Activated effector memory CD4-positive, alpha-beta T cell treated with Interleukin-2 at 50 U/mL for 16 hours (primary cell): ENCODE data around the gene PRMT1.
"Not testable (repeated sequence)": the region's sequence is repeated elsewhere in the genome, so short reads cannot be mapped to it uniquely, and the experiment has no call there.

Experiments
- DNase-seq: peaks from one replicate; pipeline ENCODE4 v3.0.0-alpha.2; 2020

Gene PRMT1

GRCh38 chr19:49689133-49690078 lies 12.3 kb downstream of the PRMT1 start, which contains the start of gene ADM5:
Gene ADM5, plus strand, starts transcription at chr19:49689594. Its CDS starts 244 bp downstream, at chr19:49689838.
- DNase-seq: peak; percentile 17

- DNase-seq: no peak
Measured at GRCh38 chr19:49690079-49690655, 13.1 kb downstream of the PRMT1 start.

GRCh38 chr19:49690656-49691242 lies 13.7 kb downstream of the PRMT1 start, which contains the start of gene CPT1C:
Gene CPT1C, plus strand, starts transcription at chr19:49691116. Its CDS starts 1,137 bp downstream, at chr19:49692253.
- DNase-seq: peak; percentile 26

GRCh38 chr19:49691243-49692146 lies 14.4 kb downstream of the PRMT1 start:
- DNase-seq: no peak

GRCh38 chr19:49692147-49692506 lies 15.1 kb downstream of the PRMT1 start:
- DNase-seq: no peak

- no peak for DNase-seq
Measured at GRCh38 chr19:49696115-49696514, 19.0 kb downstream of the PRMT1 start.

- no peak for DNase-seq
Measured at GRCh38 chr19:49696865-49697264, 19.8 kb downstream of the PRMT1 start.

GRCh38 chr19:49699364-49699763 lies 22.3 kb downstream of the PRMT1 start:
- no peak for DNase-seq

GRCh38 chr19:49700563-49700962 lies 23.5 kb downstream of the PRMT1 start:
- DNase-seq: no peak

- DNase-seq: no peak
Measured at GRCh38 chr19:49701271-49701786, 24.3 kb downstream of the PRMT1 start.

GRCh38 chr19:49704888-49705642 lies 28.0 kb downstream of the PRMT1 start:
- DNase-seq: no peak

GRCh38 chr19:49705919-49706318 lies 28.8 kb downstream of the PRMT1 start:
- DNase-seq: no peak

- no peak for DNase-seq
Measured at GRCh38 chr19:49710372-49710951, 33.4 kb downstream of the PRMT1 start.

- no peak for DNase-seq
Measured at GRCh38 chr19:49712397-49712859, 35.4 kb downstream of the PRMT1 start.

- DNase-seq: no peak
Measured at GRCh38 chr19:49713236-49713845, 36.3 kb downstream of the PRMT1 start.

GRCh38 chr19:49716154-49716553 lies 39.1 kb downstream of the PRMT1 start:
- no peak for DNase-seq

GRCh38 chr19:49718511-49718910 lies 41.4 kb downstream of the PRMT1 start:
- no peak for DNase-seq

GRCh38 chr19:49718991-49719390 lies 41.9 kb downstream of the PRMT1 start:
- no peak for DNase-seq

GRCh38 chr19:49719420-49719819 lies 42.3 kb downstream of the PRMT1 start:
- DNase-seq: not testable (repeated sequence)

- no peak for DNase-seq
Measured at GRCh38 chr19:49727217-49728030, 50.4 kb downstream of the PRMT1 start.
